HG03432 (cell line): ENCODE data around the gene EFCAB5.
"Not testable (repeated sequence)": the region's sequence is repeated elsewhere in the genome, so short reads cannot be mapped to it uniquely, and the experiment has no call there.

Experiments used
- ATAC-seq: cut with Tn5 transposase; IDR thresholded peaks from one replicate; pipeline ENCODE4 v1.9.1; 2021; ENCODE audit warnings: mild to moderate bottlenecking, moderate library complexity; ENCODE audit not compliant: unreplicated experiment

Gene EFCAB5

GRCh38 chr17:29933379-29933778 lies 8.1 kb upstream of the EFCAB5 start:
- no peak for ATAC-seq

- not testable (repeated sequence) for ATAC-seq
Observed at GRCh38 chr17:29935909-29936308, 5.5 kb upstream of the EFCAB5 start.

- no peak for ATAC-seq
Observed at GRCh38 chr17:29936724-29937123, 4.7 kb upstream of the EFCAB5 start.

GRCh38 chr17:29945281-29945680 lies 3.8 kb downstream of the EFCAB5 start:
- no peak for ATAC-seq

- ATAC-seq: no peak
Observed at GRCh38 chr17:29948448-29949215, 7.2 kb downstream of the EFCAB5 start.

GRCh38 chr17:29949696-29950095 lies 8.3 kb downstream of the EFCAB5 start:
- ATAC-seq: no peak

- ATAC-seq: no peak
Observed at GRCh38 chr17:29954405-29954804, 13.0 kb downstream of the EFCAB5 start.

- no peak for ATAC-seq
Observed at GRCh38 chr17:29956225-29956624, 14.8 kb downstream of the EFCAB5 start.

GRCh38 chr17:29957488-29957887 lies 16.1 kb downstream of the EFCAB5 start:
- ATAC-seq: not testable (repeated sequence)

- no peak for ATAC-seq
Observed at GRCh38 chr17:29958947-29959657, 17.7 kb downstream of the EFCAB5 start.

GRCh38 chr17:29959658-29960337 lies 18.4 kb downstream of the EFCAB5 start:
- ATAC-seq: no peak

- ATAC-seq: no peak
Observed at GRCh38 chr17:29962656-29963055, 21.2 kb downstream of the EFCAB5 start.

GRCh38 chr17:29968271-29968670 lies 26.8 kb downstream of the EFCAB5 start:
- no peak for ATAC-seq

GRCh38 chr17:29972277-29972676 lies 30.8 kb downstream of the EFCAB5 start:
- no peak for ATAC-seq

GRCh38 chr17:29973005-29973404 lies 31.6 kb downstream of the EFCAB5 start:
- no peak for ATAC-seq

- ATAC-seq: no peak
Observed at GRCh38 chr17:29977836-29978235, 36.4 kb downstream of the EFCAB5 start.

GRCh38 chr17:29980261-29980660 lies 38.8 kb downstream of the EFCAB5 start:
- no peak for ATAC-seq

- ATAC-seq: no peak
Observed at GRCh38 chr17:29982991-29983653, 41.7 kb downstream of the EFCAB5 start.

- ATAC-seq: no peak
Observed at GRCh38 chr17:29996458-29996857, 55.0 kb downstream of the EFCAB5 start.

- ATAC-seq: no peak
Observed at GRCh38 chr17:30000001-30000754, 58.7 kb downstream of the EFCAB5 start.
